GM10248 (cell line): ENCODE measurements around the gene PRPH2.
"Not testable (repeated sequence)": the region's sequence is repeated elsewhere in the genome, so short reads cannot be mapped to it uniquely, and the experiment has no call there.

Experiments used
- CTCF ChIA-PET: fragments of 300-600 bp; sonication (Branson Sonifier 250); formaldehyde crosslinking; extraction: SDS; loops from one replicate; lab custom pipeline; 2021; ENCODE audit warnings: antibody characterized with exemption; lab: Yijun Ruan, JAX
- POLR2A ChIA-PET: fragments of 350-650 bp; sonication (Branson Sonifier 250); formaldehyde crosslinking; extraction: SDS; loops from one replicate; lab custom pipeline; 2020; ENCODE audit warnings: antibody characterized with exemption; lab: Yijun Ruan, JAX
- DNase-seq: peaks from one replicate; pipeline ENCODE4 v3.0.0; 2012; ENCODE audit errors: extremely low spot score
- CTCF ChIP-seq: IDR thresholded peaks from 2 replicates; pipeline ENCODE4 v1.5.1; 2012; ENCODE audit warnings: mild to moderate bottlenecking, low read depth; ENCODE audit errors: extremely low read depth, missing control alignments, control extremely low read depth

Gene PRPH2

GRCh38 chr6:42707595-42707994, 14.8 kb downstream of the PRPH2 start:
- ChIA-PET POLR2A (no interaction called here), CTCF (interaction anchor here (1.0 kb wide), 1 partner anchor 18 kb away, joined by 3 read pairs; no protein-coding TSS in a partner anchor)
- no peak for DNase-seq
- no peak for TF ChIP-seq CTCF

- POLR2A ChIA-PET: no interaction called here
- DNase-seq: no peak
- CTCF ChIA-PET: interaction anchor here (1.1 kb wide), 1 partner anchor 21 kb away, joined by 5 read pairs; no protein-coding TSS in a partner anchor
- TF ChIP-seq CTCF: no peak
Measured at GRCh38 chr6:42704937-42705374, 17.4 kb downstream of the PRPH2 start.

GRCh38 chr6:42704251-42704936, 18.0 kb downstream of the PRPH2 start:
- no peak for DNase-seq
- POLR2A ChIA-PET: interaction anchor here (0.5 kb wide), 2 partner anchors 78 to 386 kb away, joined by 3 to 5 read pairs; no protein-coding TSS in a partner anchor
- no peak for TF ChIP-seq CTCF
- CTCF ChIA-PET: interaction anchor here (1.1 kb wide), 1 partner anchor 22 kb away, joined by 5 read pairs; no protein-coding TSS in a partner anchor

GRCh38 chr6:42702786-42703185, 19.6 kb downstream of the PRPH2 start:
- not testable (repeated sequence) for DNase-seq
- POLR2A ChIA-PET: interaction anchor here (0.6 kb wide), 1 partner anchor 43 kb away, joined by 10 read pairs; the partner anchor contains the start of gene TBCC
- CTCF ChIA-PET: interaction anchor here (1.2 to 2.6 kb wide), 3 partner anchors 10 to 24 kb away, joined by 3 to 12 read pairs (median 8); no protein-coding TSS in a partner anchor

- ChIA-PET POLR2A (interaction anchor here (0.7 kb wide), 1 partner anchor 625 kb away, joined by 4 read pairs; no protein-coding TSS in a partner anchor), CTCF (interaction anchor here (1.2 to 2.6 kb wide), 6 partner anchors 9 to 68 kb away, joined by 3 to 12 read pairs (median 4); no protein-coding TSS in a partner anchor)
- no peak for DNase-seq
- no peak for TF ChIP-seq CTCF
Measured at GRCh38 chr6:42702200-42702599, 20.2 kb downstream of the PRPH2 start.

GRCh38 chr6:42698217-42698616, 24.2 kb downstream of the PRPH2 start:
- POLR2A ChIA-PET: no interaction called here
- no peak for TF ChIP-seq CTCF
- DNase-seq: no peak
- CTCF ChIA-PET: interaction anchor here (1.0 to 1.3 kb wide), 2 partner anchors 28 kb away, joined by 3 to 4 read pairs; no protein-coding TSS in a partner anchor

GRCh38 chr6:42697268-42697655, 25.1 kb downstream of the PRPH2 start:
- CTCF ChIA-PET: interaction anchor here (1.0 to 1.4 kb wide), 3 partner anchors 29 to 36 kb away, joined by 3 to 6 read pairs (median 3); no protein-coding TSS in a partner anchor
- DNase-seq: no peak
- POLR2A ChIA-PET: no interaction called here
- no peak for TF ChIP-seq CTCF
